ENCODE results near the gene RANBP1. TPM values are rescaled to one million over a fixed set of nuclear protein-coding genes. Genes with fewer than 3 reads are reported as not detected.

The RANBP1 gene
- total RNA-seq, 2 experiments from 2014 or later = 406 to 570 TPM

GRCh38 chr22:20133930-20134549 lies 18.1 kb downstream of the RANBP1 start:
- no peaks in the 10 kb centered on the region for H4K20me1 ChIP-seq (ENCODE audit: insufficient read depth, low read length)
- ChIA-PET CTCF (ENCODE audit: unreplicated experiment) (no interaction called here), POLR2A (no interaction called here)
- H3K27ac ChIP-seq (ENCODE audit: low read depth, low read length, poor library complexity, severe bottlenecking) = no peak overlapping the region
- TF ChIP-seq EZH2phosphoT487 (IDR thresholded peaks at IDR 0.05; ENCODE audit: borderline replicate concordance, low read depth, low read length) = 0 out of 2 replicates have a peak, but pooled peaks have one; percentile 27
- no peak for TF ChIP-seq CTCF (conservative IDR thresholded peaks at IDR 0.05; ENCODE audit: low read length)
- intact Hi-C loops (cut with micrococcal nuclease; ENCODE audit: unreplicated experiment) = no loop called here
- H3K36me3 ChIP-seq (ENCODE audit: insufficient read depth, low read length) = no peaks in the 10 kb centered on the region
- peaks cover 16% of the 10 kb centered on the region for H3K4me1 ChIP-seq (ENCODE audit: insufficient read depth, low read length, poor library complexity, severe bottlenecking)
- BruUV-seq (replicated peaks) = no TSS peak
- H2AFZ ChIP-seq (ENCODE audit: low read length) = no peak overlapping the region
- no peak overlapping the region for H3K4me2 ChIP-seq (ENCODE audit: low read length)
- H3K9me3 ChIP-seq (ENCODE audit: low read length) = no peaks in the 10 kb centered on the region
- no peak overlapping the region for H3K4me3 ChIP-seq (ENCODE audit: low read depth, low read length, poor library complexity, severe bottlenecking)
- H3K9me2 ChIP-seq (ENCODE audit: insufficient read depth, low read length) = no peaks in the 10 kb centered on the region
- DNase-seq (ENCODE audit: low spot score) = no peak
- H3K79me2 ChIP-seq (ENCODE audit: insufficient read depth, low read depth, low read length) = no peaks in the 10 kb centered on the region

GRCh38 chr22:20135265-20135664 lies 19.4 kb downstream of the RANBP1 start:
- intact Hi-C loops (cut with micrococcal nuclease; ENCODE audit: unreplicated experiment) = no loop called here
- H3K79me2 ChIP-seq (ENCODE audit: insufficient read depth, low read depth, low read length) = no peaks in the 10 kb centered on the region

More at GRCh38 chr22:20135265-20135664, 19.4 kb downstream of the RANBP1 start:
- DNase-seq (ENCODE audit: low spot score) = no peak
- TF ChIP-seq EZH2phosphoT487 (IDR thresholded peaks at IDR 0.05; ENCODE audit: borderline replicate concordance, low read depth, low read length) (no peak), CTCF (conservative IDR thresholded peaks at IDR 0.05; ENCODE audit: low read length) (no peak)
- H3K4me2 ChIP-seq (ENCODE audit: low read length) = peak overlapping the region; percentile 28; the same call in 1 of the 2 replicates
- CTCF ChIA-PET (ENCODE audit: unreplicated experiment) = no interaction called here
- POLR2A ChIA-PET = no interaction called here
- H3K27ac ChIP-seq (ENCODE audit: low read depth, low read length, poor library complexity, severe bottlenecking) = no peak overlapping the region
- no TSS peak for BruUV-seq (replicated peaks)
- no peaks in the 10 kb centered on the region for H3K9me3 ChIP-seq (ENCODE audit: low read length)
- H2AFZ ChIP-seq (ENCODE audit: low read length) = no peak overlapping the region
- no peaks in the 10 kb centered on the region for H3K36me3 ChIP-seq (ENCODE audit: insufficient read depth, low read length)
- no peak overlapping the region for H3K4me3 ChIP-seq (ENCODE audit: low read depth, low read length, poor library complexity, severe bottlenecking)
- no peaks in the 10 kb centered on the region for H4K20me1 ChIP-seq (ENCODE audit: insufficient read depth, low read length)
- H3K4me1 ChIP-seq (ENCODE audit: insufficient read depth, low read length, poor library complexity, severe bottlenecking) = peaks cover 12% of the 10 kb centered on the region
- H3K9me2 ChIP-seq (ENCODE audit: insufficient read depth, low read length) = no peaks in the 10 kb centered on the region

Measured in OCI-LY7 (cell line).